HepG2 (cell line): ENCODE data around the gene CDK12. TPM values are rescaled to one million over a fixed set of nuclear protein-coding genes. Genes with fewer than 3 reads are reported as not detected.

Experiments
- ATAC-seq: fragments of 200-7000 bp; cut with Tn5 transposase; 3 replicates; pipeline ENCODE4 v1.9.1; 2020; ENCODE audit warnings: mild to moderate bottlenecking, moderate library complexity
- BruUV-seq: library from RNA; stranded (reverse); fragments of 400-500 nt; replicated peaks from 2 replicates; lab custom pipeline; 2021; lab: Mats Ljungman, UMichigan
- CTCF ChIA-PET: fragments of 300-600 bp; formaldehyde crosslinking; extraction: SDS; loops from one replicate; lab custom pipeline; 2021; ENCODE audit warnings: low total read pairs, inconsistent platforms, low intra/inter-chr PET ratio; lab: Yijun Ruan, JAX
- POLR2A ChIA-PET: fragments of 350-600 bp; sonication (Branson Sonifier 250); formaldehyde crosslinking; loops from one replicate; lab custom pipeline; 2020; ENCODE audit warnings: antibody characterized with exemption, inconsistent platforms; lab: Yijun Ruan, JAX
- DNase-seq: peaks from one replicate; pipeline ENCODE4 v3.0.0-alpha.2; 2015; ENCODE audit warnings: low spot score
- FAIRE-seq: peaks from 3 replicates; lab custom pipeline; 2011; peaks lifted over from hg19 to GRCh38; lab: Jason Lieb, UNC
- H2AFZ ChIP-seq: one replicate; pipeline ENCODE4 v1.6.1; 2011; ENCODE audit warnings: low read length, inconsistent platforms
- H3K27ac ChIP-seq: fragments of 300-600 bp; 3 replicates; pipeline ENCODE4 v1.8.0; 2011; ENCODE audit warnings: mixed run types, mild to moderate bottlenecking, mixed read lengths, low read length, inconsistent platforms; ENCODE audit not compliant: insufficient read depth; ENCODE audit errors: extremely low read length
- H3K27me3 ChIP-seq, 2 experiments: fragments of 200-600 bp in 1 of 2; 2 replicates in 1 of 2; 3 replicates in 1 of 2; pipeline versions ENCODE4 v1.6.0 to v1.8.0; 2011; ENCODE audit warnings: low read length in 2 of 2, mild to moderate bottlenecking in 2 of 2, moderate library complexity in 2 of 2, inconsistent platforms in 1 of 2; ENCODE audit not compliant: insufficient read depth in 2 of 2, control insufficient read depth in 1 of 2
- H3K36me3 ChIP-seq, 2 experiments: fragments of 200-600 bp in 1 of 2; replicated peaks in 1 of 2; 2 replicates in 1 of 2; 3 replicates in 1 of 2; pipeline versions ENCODE4 v1.5.1 to v1.8.0; 2011; ENCODE audit warnings: low read length in 2 of 2, inconsistent platforms in 1 of 2; ENCODE audit not compliant: insufficient read depth in 2 of 2, control insufficient read depth in 1 of 2
- H3K4me1 ChIP-seq: 2 replicates; pipeline ENCODE4 v1.5.1; 2012; ENCODE audit warnings: low read length, inconsistent platforms; ENCODE audit not compliant: insufficient read depth
- H3K4me2 ChIP-seq: 2 replicates; pipeline ENCODE4 v1.6.0; 2011; ENCODE audit warnings: low read depth, low read length, inconsistent platforms
- H3K4me3 ChIP-seq, 3 experiments: fragments of 200-600 bp in 1 of 3; sonication (generic), shearing (Covaris generic) in 1 of 3; replicated peaks in 1 of 3; 2 replicates each; pipeline ENCODE4 v1.5.1; 2011 to 2016; ENCODE audit warnings: low read length in 3 of 3, inconsistent platforms in 2 of 3, low read depth in 2 of 3, mild to moderate bottlenecking in 2 of 3, control low read depth in 1 of 3, mixed read lengths in 1 of 3; ENCODE audit not compliant: insufficient read depth in 1 of 3
- H3K79me2 ChIP-seq: one replicate; pipeline ENCODE4 v1.6.1; 2011; ENCODE audit warnings: low read length, inconsistent platforms; ENCODE audit not compliant: insufficient read depth
- H3K9ac ChIP-seq: 2 replicates; pipeline ENCODE4 v1.6.0; 2011; ENCODE audit warnings: mild to moderate bottlenecking, low read depth, low read length, inconsistent platforms; ENCODE audit not compliant: insufficient read depth
- H3K9me3 ChIP-seq: 2 replicates; pipeline ENCODE4 v1.5.1; 2012; ENCODE audit warnings: mild to moderate bottlenecking, low read length
- H4K20me1 ChIP-seq: 2 replicates; pipeline ENCODE4 v1.6.0; 2011; ENCODE audit warnings: inconsistent platforms, mild to moderate bottlenecking, low read length, moderate library complexity; ENCODE audit not compliant: insufficient read depth
- FOSL1 ChIP-seq: sonication (generic); formaldehyde crosslinking; IDR thresholded peaks from 2 replicates; pipeline ENCODE4 v1.9.0; 2021; ENCODE audit warnings: missing genetic modification reagents, borderline replicate concordance
- FOXA1 ChIP-seq, 2 experiments: fragments of 450-650 bp in 1 of 2; sonication (generic) in 1 of 2; formaldehyde crosslinking in 1 of 2; IDR thresholded peaks; 2 replicates each; pipeline versions ENCODE4 v1.4.0 to v1.6.1; 2016 to 2020; ENCODE audit warnings: missing genetic modification reagents in 1 of 2
- HIC2 ChIP-seq: sonication (generic); formaldehyde crosslinking; IDR thresholded peaks from 2 replicates; pipeline ENCODE4 v1.9.0; 2022; ENCODE audit warnings: low read depth, missing genetic modification reagents
- JUND ChIP-seq: sonication (generic); formaldehyde crosslinking; IDR thresholded peaks from 2 replicates; pipeline ENCODE4 v1.8.0; 2022; ENCODE audit warnings: mild to moderate bottlenecking, missing genetic modification reagents
- NFYC ChIP-seq: IDR thresholded peaks from 2 replicates; pipeline ENCODE4 v1.6.1; 2016; ENCODE audit warnings: missing genetic modification reagents, missing compliant biosample characterization
- RAD51 ChIP-seq: fragments of 450-650 bp; IDR thresholded peaks from 2 replicates; pipeline ENCODE4 v1.6.1; 2016; ENCODE audit warnings: borderline replicate concordance
- REXO4 ChIP-seq: sonication (generic); formaldehyde crosslinking; IDR thresholded peaks from 2 replicates; pipeline ENCODE4 v1.8.0; 2022; ENCODE audit warnings: missing genetic modification reagents, mild to moderate bottlenecking, borderline replicate concordance
- RFX5 ChIP-seq: IDR thresholded peaks from 2 replicates; pipeline ENCODE4 v1.6.1; 2011; ENCODE audit warnings: low read depth, low read length, improper control_type of control experiment
- TCF7L2 ChIP-seq: IDR thresholded peaks from 2 replicates; pipeline ENCODE4 v1.6.1; 2011; ENCODE audit warnings: mild to moderate bottlenecking, low read depth, low read length, moderate library complexity
- TP53 ChIP-seq: sonication (generic); formaldehyde crosslinking; conservative IDR thresholded peaks from 2 replicates; pipeline ENCODE4 v1.4.0; 2020; ENCODE audit warnings: missing genetic modification reagents
- ZNF282 ChIP-seq: fragments of 450-650 bp; IDR thresholded peaks from 2 replicates; pipeline ENCODE4 v1.6.1; 2018; ENCODE audit not compliant: partially characterized antibody
- ZNF296 ChIP-seq: sonication (generic); formaldehyde crosslinking; conservative IDR thresholded peaks from 2 replicates; pipeline ENCODE4 v1.5.0; 2020; ENCODE audit warnings: mild to moderate bottlenecking, missing genetic modification reagents
- ZNF572 ChIP-seq: sonication (generic); formaldehyde crosslinking; IDR thresholded peaks from 2 replicates; pipeline ENCODE4 v1.5.1; 2020; ENCODE audit warnings: mild to moderate bottlenecking, missing genetic modification reagents
- ZNF619 ChIP-seq: sonication (generic); formaldehyde crosslinking; IDR thresholded peaks from 2 replicates; pipeline ENCODE4 v1.4.0; 2020; ENCODE audit warnings: mild to moderate bottlenecking, missing genetic modification reagents
- ZNF7 ChIP-seq: IDR thresholded peaks from 2 replicates; pipeline ENCODE4 v1.6.1; 2016; ENCODE audit warnings: missing biosample characterization, missing genetic modification reagents
- ZNF775 ChIP-seq: sonication (generic); formaldehyde crosslinking; IDR thresholded peaks from 2 replicates; pipeline ENCODE4 v1.4.0; 2020; ENCODE audit warnings: missing genetic modification reagents, mild to moderate bottlenecking, moderate library complexity, borderline replicate concordance
- ZNF790 ChIP-seq: sonication (generic); formaldehyde crosslinking; IDR thresholded peaks from 2 replicates; pipeline ENCODE4 v1.8.0; 2022; ENCODE audit warnings: missing genetic modification reagents, mild to moderate bottlenecking, borderline replicate concordance
- WGBS: methylation state at CpG from one replicate; pipeline ENCODE4 v1.1.6; 2017; ENCODE audit warnings: low lambda C conversion rate; 5-methylcytosine and 5-hydroxymethylcytosine counted together
- in situ Hi-C: cut with HindIII; loops from 2 replicates; pipeline ENCODE4 v1.10.0; 2017; ENCODE audit warnings: low pct_unique_long_range_greater_than_20kb; ENCODE audit not compliant: extremely low pct_ligation_motif_present
- intact Hi-C: fragments of 100-400 bp; cut with micrococcal nuclease; formaldehyde crosslinking; loops from one replicate; pipeline ENCODE4 v1.10.0; 2022; ENCODE audit not compliant: unreplicated experiment
- polyA plus RNA-seq, 8 experiments: library from polyadenylated mRNA; depleted of rRNA in 3 of 8; stranded (reverse) in 7 of 8; unstranded in 1 of 8; fragments of >200 nt; fragmentation: Illumina TruSeq in 4 of 8; extraction: Trizol in 4 of 8; gene quantifications; 2 replicates each; pipeline versions ENCODE4 v1.2.1 to v1.2.3, GENCODE V29; 2011 to 2016; ENCODE audit warnings: low read depth in 4 of 8, missing spikeins in 1 of 8, mixed read lengths in 1 of 8; ENCODE audit not compliant: insufficient read depth in 1 of 8
- total RNA-seq, 5 experiments: library from RNA; depleted of rRNA; stranded (reverse); fragments of >200 nt; fragmentation: Illumina TruSeq; extraction: Trizol; gene quantifications; 2 replicates each; pipeline ENCODE4 v1.2.3, GENCODE V29; 2016; ENCODE audit warnings: low read depth in 1 of 5

Gene CDK12
- total and polyA plus RNA-seq, 2 of the 13 experiments (the other 11 are each of a cell fraction or from before 2014, with no cell fraction given): 24.0 to 88.6 TPM

- ChIA-PET CTCF (no interaction called here), POLR2A (no interaction called here)
- Histone ChIP-seq H3K27me3 (no peaks in the 10 kb centered on the region), H3K4me3 (no peak overlapping the region), H3K4me2 (no peak overlapping the region), H3K79me2 (no peaks in the 10 kb centered on the region), H4K20me1 (no peaks in the 10 kb centered on the region), H3K9ac (no peak overlapping the region), H3K4me1 (no peaks in the 10 kb centered on the region), H3K27ac (no peak overlapping the region), H3K36me3 (no peaks in the 10 kb centered on the region), H2AFZ (no peak overlapping the region), H3K9me3 (no peaks in the 10 kb centered on the region)
- WGBS: 42% methylated on average over 1 of the region's 1 CpG
- ATAC-seq: no peak
- intact Hi-C loops: no loop called here
- no peak for TF ChIP-seq ZNF790 (CRISPR knock-in tag)
- no peak for TF ChIP-seq TCF7L2
- no peak for TF ChIP-seq RFX5
- no peak for TF ChIP-seq JUND
- no peak for TF ChIP-seq ZNF7 (CRISPR knock-in tag)
- TF ChIP-seq FOSL1 (CRISPR knock-in tag): no peak
- no peak for TF ChIP-seq ZNF296 (CRISPR knock-in tag)
- no peak for TF ChIP-seq FOXA1 (IDR thresholded peaks at IDR 0.05)
- TF ChIP-seq FOXA1 (CRISPR knock-in tag; IDR thresholded peaks at IDR 0.05): no peak
- no peak for TF ChIP-seq ZNF775 (CRISPR knock-in tag)
- no peak for TF ChIP-seq ZNF572 (CRISPR knock-in tag)
- no peak for TF ChIP-seq ZNF619 (CRISPR knock-in tag)
- TF ChIP-seq REXO4 (CRISPR knock-in tag): no peak
- TF ChIP-seq HIC2 (CRISPR knock-in tag): no peak
- no peak for TF ChIP-seq ZNF282
- TF ChIP-seq NFYC (CRISPR knock-in tag): no peak
- TF ChIP-seq RAD51: no peak
- TF ChIP-seq TP53: no peak
- DNase-seq: no peak
- FAIRE-seq: no peak
- BruUV-seq: no TSS peak
- in situ Hi-C loops: no loop called here
These were observed 90.6 kb downstream of the CDK12 start for GRCh38 chr17:39551879-39552278.
